Measurements from ENCODE around the gene NUS1. TPM values are rescaled to one million over a fixed set of nuclear protein-coding genes. Genes with fewer than 3 reads are reported as not detected.
"Not testable (repeated sequence)": the region's sequence is repeated elsewhere in the genome, so short reads cannot be mapped to it uniquely, and the experiment has no call there.

NUS1 gene
- total RNA-seq, 1 donor from 2014 or later, result 43.4 TPM

GRCh38 chr6:117653949-117654348, 21.3 kb upstream of the NUS1 start:
- Histone ChIP-seq H3K27me3 (no peaks in the 10 kb centered on the region), H3K4me1 (no peaks in the 10 kb centered on the region), H3K4me3 (no peak overlapping the region), H3K36me3 (no peaks in the 10 kb centered on the region), H3K27ac (no peak overlapping the region), H3K9me3 (no peaks in the 10 kb centered on the region)
- TF ChIP-seq CTCF (IDR thresholded peaks at IDR 0.05), result no peak
- ATAC-seq (no peak), DNase-seq (no peak)
- intact Hi-C loops (cut with DNase I), result no loop called here

GRCh38 chr6:117655380-117655779, 19.9 kb upstream of the NUS1 start:
- intact Hi-C loops (cut with DNase I), result no loop called here
- ATAC-seq (no peak), DNase-seq (no peak)
- Histone ChIP-seq H3K27me3 (no peaks in the 10 kb centered on the region), H3K4me3 (no peak overlapping the region), H3K36me3 (no peaks in the 10 kb centered on the region), H3K27ac (no peak overlapping the region), H3K9me3 (no peaks in the 10 kb centered on the region), H3K4me1 (no peaks in the 10 kb centered on the region)
- TF ChIP-seq CTCF (IDR thresholded peaks at IDR 0.05), result no peak

- Histone ChIP-seq H3K4me1 (no peaks in the 10 kb centered on the region), H3K27ac (no peak overlapping the region), H3K27me3 (no peaks in the 10 kb centered on the region), H3K4me3 (no peak overlapping the region), H3K9me3 (no peaks in the 10 kb centered on the region), H3K36me3 (no peaks in the 10 kb centered on the region)
- TF ChIP-seq CTCF (IDR thresholded peaks at IDR 0.05), result no peak
- intact Hi-C loops (cut with DNase I), result no loop called here
- ATAC-seq, result no peak
- no peak for DNase-seq
Observed at GRCh38 chr6:117666881-117667280, 8.4 kb upstream of the NUS1 start.

- no peak for ATAC-seq
- no peak for TF ChIP-seq CTCF (IDR thresholded peaks at IDR 0.05)
- intact Hi-C loops (cut with DNase I), result no loop called here
Observed at GRCh38 chr6:117668736-117669135, 6.5 kb upstream of the NUS1 start.

GRCh38 chr6:117674503-117674902, 766 bp upstream of the NUS1 start:
- no peak for TF ChIP-seq CTCF (IDR thresholded peaks at IDR 0.05)
- peak overlapping the region; percentile 78 for H3K27ac ChIP-seq
- intact Hi-C loops (cut with DNase I), result no loop called here
- H3K4me3 ChIP-seq, result peak overlapping the region; percentile 66
- peaks cover 22% of the 10 kb centered on the region for H3K4me1 ChIP-seq
- DNase-seq, result no peak
- H3K27me3 ChIP-seq, result no peaks in the 10 kb centered on the region
- H3K36me3 ChIP-seq, result no peaks in the 10 kb centered on the region
- ATAC-seq, result no peak
- H3K9me3 ChIP-seq, result no peaks in the 10 kb centered on the region

More at GRCh38 chr6:117668736-117669135, 6.5 kb upstream of the NUS1 start:
- H3K36me3 ChIP-seq, result no peaks in the 10 kb centered on the region
- H3K4me3 ChIP-seq, result no peak overlapping the region
- H3K27me3 ChIP-seq, result no peaks in the 10 kb centered on the region
- no peaks in the 10 kb centered on the region for H3K4me1 ChIP-seq
- H3K27ac ChIP-seq, result no peak overlapping the region
- DNase-seq, result no peak
- no peaks in the 10 kb centered on the region for H3K9me3 ChIP-seq

GRCh38 chr6:117675658-117676301, 511 bp downstream of the NUS1 start:
- H3K9me3 ChIP-seq; H3K27me3 ChIP-seq; H3K36me3 ChIP-seq; intact Hi-C loops (cut with DNase I): not testable (repeated sequence)
- Histone ChIP-seq H3K4me1 (peaks cover 30% of the 10 kb centered on the region), H3K27ac (peak overlapping the region; percentile 78), H3K4me3 (peak overlapping the region; percentile 66)
- DNase-seq, result peak; percentile 68
- ATAC-seq, result peak; percentile 68
